Osteoblast (primary cell): ENCODE measurements around the gene FBXL17. TPM values are rescaled to one million over a fixed set of nuclear protein-coding genes. Genes with fewer than 3 reads are reported as not detected.
A peak's percentile ranks its signal among the peaks of the same experiment; 100 is the strongest.

Experiments used
- DNase-seq: peaks from one replicate; pipeline ENCODE4 v3.0.0; 2011; ENCODE audit warnings: low spot score, mixed read lengths; ENCODE audit not compliant: insufficient read length; ENCODE audit errors: missing footprints
- H2AFZ ChIP-seq: 2 replicates; pipeline ENCODE4 v1.6.0; 2011; ENCODE audit warnings: mild to moderate bottlenecking, low read length
- H3K27ac ChIP-seq: 2 replicates; pipeline ENCODE4 v1.5.1; 2011; ENCODE audit warnings: mild to moderate bottlenecking, low read depth, low read length, moderate library complexity
- H3K27me3 ChIP-seq: 2 replicates; pipeline ENCODE4 v1.6.0; 2012; ENCODE audit warnings: mild to moderate bottlenecking, control low read depth, inconsistent platforms, low read length, moderate library complexity; ENCODE audit not compliant: insufficient read depth
- H3K36me3 ChIP-seq: 2 replicates; pipeline ENCODE4 v1.5.1; 2011; ENCODE audit warnings: mild to moderate bottlenecking, low read length, control low read depth, moderate library complexity; ENCODE audit not compliant: insufficient read depth
- H3K4me1 ChIP-seq: 2 replicates; pipeline ENCODE4 v1.5.1; 2011; ENCODE audit warnings: mild to moderate bottlenecking, low read length, control low read depth, moderate library complexity; ENCODE audit not compliant: insufficient read depth
- H3K4me2 ChIP-seq: 2 replicates; pipeline ENCODE4 v1.6.0; 2011; ENCODE audit warnings: mild to moderate bottlenecking, low read length; ENCODE audit not compliant: insufficient read depth
- H3K4me3 ChIP-seq: fragments of 200-600 bp; sonication (generic); 3 replicates; pipeline ENCODE4 v1.5.1; 2012; ENCODE audit warnings: mild to moderate bottlenecking, low read length, inconsistent platforms; ENCODE audit not compliant: insufficient read depth
- H3K79me2 ChIP-seq: 2 replicates; pipeline ENCODE4 v1.6.0; 2012; ENCODE audit warnings: mild to moderate bottlenecking, low read length, control low read depth, inconsistent platforms; ENCODE audit not compliant: insufficient read depth
- H3K9me3 ChIP-seq: 2 replicates; pipeline ENCODE4 v1.5.1; 2011; ENCODE audit warnings: low read depth, low read length, control low read depth
- H4K20me1 ChIP-seq: 2 replicates; pipeline ENCODE4 v1.6.0; 2012; ENCODE audit warnings: mild to moderate bottlenecking, low read length, control low read depth; ENCODE audit not compliant: insufficient read depth
- small RNA-seq: library from RNA; depleted of rRNA; stranded (forward); fragments of <200 nt; gene quantifications from one replicate; pipeline ENCODE3, GENCODE V24; 2012
- total RNA-seq: library from RNA; depleted of rRNA; stranded (reverse); fragments of >200 nt; gene quantifications from 2 replicates; pipeline ENCODE4 v1.2.3, GENCODE V29; 2012
- TF ChIP-seq, protein P1 (sequence below): IDR thresholded peaks from 2 replicates; pipeline ENCODE4 v1.5.1; 2011; ENCODE audit warnings: mild to moderate bottlenecking, low read depth, low read length, moderate library complexity; ENCODE audit errors: extremely low read depth

Gene FBXL17
- total RNA-seq, 1 donor, result 19.5 TPM

DNA sequence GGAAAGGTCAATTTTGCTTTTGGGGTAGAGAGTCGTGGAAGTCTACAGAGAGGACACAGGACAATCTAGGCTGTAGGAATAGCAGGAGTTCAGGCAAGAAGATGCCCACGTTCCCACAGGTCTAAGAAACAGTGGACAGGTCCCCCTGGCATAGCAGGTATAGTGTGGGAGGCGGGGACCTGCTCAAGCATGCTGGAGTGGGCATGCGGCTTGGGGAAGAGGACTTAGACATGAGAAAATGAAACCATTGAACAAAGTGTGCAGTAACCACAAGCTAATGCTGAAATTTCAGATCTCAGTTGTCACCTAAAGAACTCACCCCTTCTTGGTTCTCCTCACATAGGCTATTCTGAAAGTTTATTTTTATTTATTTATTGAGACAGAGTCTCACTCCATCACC is 568.3 kb downstream of the FBXL17 start:
- Histone ChIP-seq H3K4me3 (no peak overlapping the region), H3K36me3 (no peaks in the 10 kb centered on the region), H2AFZ (no peak overlapping the region), H3K4me2 (no peak overlapping the region), H4K20me1 (no peaks in the 10 kb centered on the region), H3K27ac (no peak overlapping the region), H3K27me3 (no peaks in the 10 kb centered on the region), H3K4me1 (peaks cover 10% of the 10 kb centered on the region), H3K79me2 (no peaks in the 10 kb centered on the region), H3K9me3 (no peaks in the 10 kb centered on the region)
- DNase-seq, result no peak
- TF ChIP-seq, protein P1, sequence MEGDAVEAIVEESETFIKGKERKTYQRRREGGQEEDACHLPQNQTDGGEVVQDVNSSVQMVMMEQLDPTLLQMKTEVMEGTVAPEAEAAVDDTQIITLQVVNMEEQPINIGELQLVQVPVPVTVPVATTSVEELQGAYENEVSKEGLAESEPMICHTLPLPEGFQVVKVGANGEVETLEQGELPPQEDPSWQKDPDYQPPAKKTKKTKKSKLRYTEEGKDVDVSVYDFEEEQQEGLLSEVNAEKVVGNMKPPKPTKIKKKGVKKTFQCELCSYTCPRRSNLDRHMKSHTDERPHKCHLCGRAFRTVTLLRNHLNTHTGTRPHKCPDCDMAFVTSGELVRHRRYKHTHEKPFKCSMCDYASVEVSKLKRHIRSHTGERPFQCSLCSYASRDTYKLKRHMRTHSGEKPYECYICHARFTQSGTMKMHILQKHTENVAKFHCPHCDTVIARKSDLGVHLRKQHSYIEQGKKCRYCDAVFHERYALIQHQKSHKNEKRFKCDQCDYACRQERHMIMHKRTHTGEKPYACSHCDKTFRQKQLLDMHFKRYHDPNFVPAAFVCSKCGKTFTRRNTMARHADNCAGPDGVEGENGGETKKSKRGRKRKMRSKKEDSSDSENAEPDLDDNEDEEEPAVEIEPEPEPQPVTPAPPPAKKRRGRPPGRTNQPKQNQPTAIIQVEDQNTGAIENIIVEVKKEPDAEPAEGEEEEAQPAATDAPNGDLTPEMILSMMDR, result no peak

DNA sequence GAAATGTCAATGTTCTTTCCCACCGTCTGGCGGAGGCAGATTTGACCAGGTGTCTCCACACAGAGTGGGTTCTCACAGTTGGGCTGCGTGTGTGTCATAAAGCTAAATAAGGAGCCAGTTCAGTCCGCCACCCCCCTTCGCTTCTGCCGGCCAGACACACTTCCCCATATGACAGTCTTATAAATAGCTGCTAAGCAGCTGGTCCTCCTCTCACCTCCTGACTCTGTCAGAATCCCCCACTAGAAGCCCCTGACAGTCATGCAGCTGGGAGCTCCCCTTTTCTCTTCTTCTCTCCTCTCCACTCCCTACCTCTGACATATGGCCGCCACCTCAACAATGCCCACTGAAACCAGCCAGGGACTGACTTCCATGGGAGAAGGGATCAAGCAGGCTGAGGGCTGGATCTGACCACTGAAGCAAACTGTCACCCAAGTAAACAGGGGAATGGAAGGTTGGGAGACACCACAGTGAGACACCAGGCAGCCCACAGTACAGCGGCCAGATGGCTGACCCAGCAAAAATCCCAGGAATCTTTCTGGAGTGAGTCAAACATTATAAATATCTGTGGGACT is 569.2 kb downstream of the FBXL17 start:
- H3K4me3 ChIP-seq, result no peak overlapping the region
- H2AFZ ChIP-seq, result peak overlapping the region; percentile 73
- H3K27me3 ChIP-seq, result no peaks in the 10 kb centered on the region
- peak; percentile 80 for DNase-seq
- no peaks in the 10 kb centered on the region for H3K9me3 ChIP-seq
- TF ChIP-seq, protein P1, result no peak
- H3K4me1 ChIP-seq, result peaks cover 10% of the 10 kb centered on the region
- H3K36me3 ChIP-seq, result no peaks in the 10 kb centered on the region
- no peaks in the 10 kb centered on the region for H3K79me2 ChIP-seq
- H3K4me2 ChIP-seq, result peak overlapping the region; percentile 32
- H3K27ac ChIP-seq, result no peak overlapping the region
- H4K20me1 ChIP-seq, result no peaks in the 10 kb centered on the region

DNA sequence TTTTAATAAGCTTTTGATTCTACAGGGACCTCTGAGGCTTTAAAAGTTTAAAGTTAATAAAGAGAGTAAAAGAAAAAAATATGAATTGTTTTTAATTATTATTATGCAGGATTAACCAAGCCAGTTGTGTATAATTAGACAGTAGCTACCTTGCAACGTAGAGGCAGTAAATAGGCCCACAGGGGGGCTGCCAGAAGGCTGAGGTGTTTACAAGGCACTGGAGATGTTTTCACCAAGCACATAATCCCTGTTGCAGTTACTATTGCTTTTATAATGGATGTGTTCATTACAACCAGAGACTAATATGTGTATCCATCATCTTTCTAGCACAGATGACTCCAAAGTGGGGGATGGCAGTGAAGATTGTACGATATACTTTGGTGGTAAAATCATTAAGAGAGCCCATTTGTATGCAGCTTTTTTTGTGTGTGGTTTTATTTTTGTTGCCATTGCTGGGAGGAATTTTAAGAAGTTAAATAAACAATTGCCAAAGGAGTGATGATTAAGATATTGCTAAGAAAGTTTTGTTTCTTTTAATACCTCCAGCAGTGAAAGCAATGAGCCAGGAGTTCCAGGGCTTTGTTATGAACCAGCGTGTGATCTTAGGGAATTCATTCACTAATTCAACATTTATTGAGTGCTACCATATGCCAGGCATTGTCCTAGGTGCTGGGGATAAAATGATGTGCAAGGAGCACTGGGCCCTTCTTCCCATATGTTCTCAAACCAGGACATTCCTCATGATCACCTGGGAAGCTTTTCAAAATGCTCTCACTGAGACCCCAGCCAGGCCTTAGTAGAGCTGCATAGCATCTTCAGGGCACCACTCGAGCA is 572.5 kb downstream of the FBXL17 start:
- peak; percentile 80 for DNase-seq
- H3K79me2 ChIP-seq, result no peaks in the 10 kb centered on the region
- no peak overlapping the region for H3K4me2 ChIP-seq
- H3K4me3 ChIP-seq, result no peak overlapping the region
- H2AFZ ChIP-seq, result no peak overlapping the region
- H3K4me1 ChIP-seq, result peaks cover 10% of the 10 kb centered on the region
- H3K9me3 ChIP-seq, result no peaks in the 10 kb centered on the region
- no peaks in the 10 kb centered on the region for H3K36me3 ChIP-seq
- TF ChIP-seq, protein P1, result no peak
- H3K27ac ChIP-seq, result no peak overlapping the region
- no peaks in the 10 kb centered on the region for H3K27me3 ChIP-seq
- no peaks in the 10 kb centered on the region for H4K20me1 ChIP-seq

Small RNAs within 50 kb of the gene (small RNA-seq; reads per million reads assigned to genes)
- not detected for gene RN7SKP122
